GM18861 (cell line): ENCODE results near the gene WASL.

Experiments
- ATAC-seq: cut with Tn5 transposase; IDR thresholded peaks from one replicate; pipeline ENCODE4 v1.9.1; 2021; ENCODE audit not compliant: unreplicated experiment

Gene WASL

GRCh38 chr7:123695944-123696677 lies 52.7 kb downstream of the WASL start:
- no peak for ATAC-seq

DNA sequence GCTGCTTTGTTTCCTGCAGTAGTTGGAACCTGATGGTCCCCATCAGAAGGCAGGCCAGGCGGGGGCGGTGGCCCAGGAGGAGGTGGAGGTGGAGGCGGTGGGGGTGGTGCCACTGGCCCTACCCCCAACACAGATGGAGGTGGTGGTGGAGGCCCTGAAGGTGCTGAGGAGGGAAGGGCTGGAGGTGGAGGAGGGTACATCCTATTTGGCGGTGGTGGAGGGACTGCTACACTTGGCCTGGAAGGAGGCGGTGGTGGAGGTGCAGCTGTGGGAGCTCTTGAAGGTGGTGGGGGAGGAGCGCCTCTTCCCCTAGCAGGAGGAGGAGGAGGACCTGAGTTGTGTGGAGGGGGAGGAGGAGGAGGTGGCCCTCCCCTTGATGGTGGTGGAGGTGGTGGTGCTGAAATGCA lies 56.3 kb downstream of the WASL start:
- ATAC-seq = no peak

DNA sequence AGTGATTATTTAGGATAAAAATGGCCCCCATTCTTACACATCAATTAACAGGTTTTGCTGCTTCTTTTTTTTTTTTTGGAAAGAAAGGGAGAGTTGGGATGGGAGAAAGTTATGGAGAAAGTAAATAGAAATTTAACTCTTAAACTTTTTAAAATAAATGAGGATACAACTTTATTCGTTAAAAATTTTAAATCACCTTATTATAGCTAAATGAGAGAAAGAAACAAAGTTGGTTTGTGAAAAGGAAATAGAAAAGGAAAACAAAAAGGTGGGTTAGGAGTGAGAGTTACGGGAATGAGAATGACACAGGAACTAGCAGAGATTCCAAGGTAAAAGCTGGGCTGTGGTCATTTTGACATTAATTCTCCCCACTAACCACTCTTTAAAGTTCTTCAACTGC lies 58.3 kb downstream of the WASL start:
- ATAC-seq = no peak

DNA sequence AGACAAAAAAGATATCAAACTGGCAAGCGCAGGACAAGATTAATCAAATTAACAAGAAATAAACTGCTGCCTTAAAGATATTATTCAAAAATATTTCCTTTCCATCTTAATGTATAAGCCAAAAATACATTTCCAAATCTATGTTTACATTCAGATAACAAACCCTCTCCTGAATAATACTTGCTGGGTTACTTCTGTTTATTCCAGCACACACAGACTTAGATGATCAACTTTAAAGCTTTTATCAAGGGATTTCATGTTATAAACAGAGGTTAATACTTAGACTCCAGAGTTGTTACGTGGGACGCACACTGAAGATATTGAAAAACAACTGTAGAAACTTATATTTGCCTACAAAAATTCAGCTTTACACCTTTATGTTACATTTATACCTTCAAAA lies 59.6 kb downstream of the WASL start:
- ATAC-seq = no peak

DNA sequence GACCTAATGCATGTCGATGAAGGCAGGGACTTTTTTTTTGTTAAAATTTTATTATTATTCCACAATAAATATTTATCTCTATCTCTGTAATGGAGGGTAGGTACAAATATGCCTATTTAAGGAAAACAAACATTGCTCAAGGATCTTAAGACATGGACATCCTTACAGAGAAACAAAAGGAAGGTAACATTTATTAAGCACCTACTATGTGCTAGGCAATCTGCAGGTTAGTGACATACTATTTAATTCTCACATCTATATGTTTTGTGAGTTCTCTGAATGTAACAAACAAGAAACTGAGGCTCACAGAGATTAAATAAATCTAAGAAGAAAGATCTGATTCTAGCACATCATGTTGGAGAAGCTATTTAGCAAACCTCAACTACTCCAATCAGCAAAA lies 61.1 kb downstream of the WASL start:
- ATAC-seq = no peak

DNA sequence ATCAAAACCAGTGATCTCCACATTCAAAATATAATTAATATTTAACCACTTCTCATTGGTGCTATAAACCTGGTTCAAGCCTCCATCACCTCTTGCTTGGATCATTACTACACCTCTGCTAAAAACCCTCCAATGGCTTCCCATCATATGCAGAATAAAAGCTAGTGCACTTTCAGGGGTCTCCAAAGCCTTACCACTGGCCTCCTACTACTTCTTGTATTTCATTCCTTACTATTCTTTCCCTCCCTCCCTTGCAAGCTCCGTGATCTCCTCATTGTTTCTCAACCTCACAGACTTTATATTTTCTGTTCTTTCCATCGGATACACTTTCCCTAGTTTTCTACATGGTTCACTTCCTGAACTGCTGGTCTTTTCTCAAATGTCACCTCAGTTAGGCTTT lies 61.6 kb downstream of the WASL start:
- no peak for ATAC-seq

GRCh38 chr7:123682690-123683089 lies 66.1 kb downstream of the WASL start:
- ATAC-seq = no peak

DNA sequence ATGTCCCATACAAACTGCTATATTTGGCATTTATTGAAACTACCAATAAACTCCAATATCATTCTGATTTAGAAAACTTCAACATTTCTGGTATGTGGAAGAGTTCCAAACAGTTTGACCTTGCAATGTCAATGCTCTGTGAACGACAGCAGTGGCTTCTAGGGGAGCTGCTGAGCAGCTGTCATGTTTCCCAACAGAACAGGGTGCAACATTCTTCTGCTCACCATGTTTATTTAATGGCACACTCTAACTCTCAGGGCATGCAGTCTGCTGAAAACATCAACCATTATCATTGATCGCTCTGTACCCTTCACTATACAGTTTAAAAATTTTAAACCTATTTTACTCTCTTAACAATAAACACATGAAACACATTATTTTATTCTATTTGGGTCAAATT lies 67.2 kb downstream of the WASL start:
- no peak for ATAC-seq

DNA sequence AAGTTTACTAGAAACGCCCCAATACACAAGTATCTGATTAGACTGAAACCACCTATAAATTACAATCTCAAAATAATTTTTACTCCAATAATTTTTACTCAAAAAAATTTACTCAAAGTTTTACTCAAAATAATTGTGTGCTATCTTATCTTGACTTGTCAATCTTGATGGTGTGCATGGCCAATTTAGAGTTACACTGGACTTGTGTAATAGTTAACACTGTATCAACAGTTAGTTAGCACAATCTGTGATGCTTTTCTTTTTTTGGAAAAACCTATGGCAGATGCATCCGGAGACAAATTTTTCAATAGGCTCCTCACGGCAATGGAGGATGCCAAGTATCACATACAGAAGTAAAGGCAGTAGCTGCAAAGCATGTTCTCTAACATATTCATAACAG lies 68.2 kb downstream of the WASL start:
- ATAC-seq = no peak

GRCh38 chr7:123679614-123680013 lies 69.2 kb downstream of the WASL start:
- no peak for ATAC-seq

GRCh38 chr7:123677061-123677715 lies 71.6 kb downstream of the WASL start:
- no peak for ATAC-seq

DNA sequence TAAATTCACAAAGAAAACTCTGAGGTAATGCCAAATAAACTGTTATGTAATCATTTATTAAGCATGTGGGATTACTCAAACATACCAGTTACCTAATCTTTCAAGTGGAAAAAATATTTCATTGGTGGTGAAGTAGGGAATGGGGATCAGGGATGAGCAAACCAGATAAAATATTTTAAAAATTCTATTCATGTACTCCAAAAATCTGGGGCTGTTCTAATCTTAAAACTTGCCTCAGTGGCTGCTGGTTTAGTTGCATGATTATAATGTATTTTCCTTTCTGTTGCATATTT lies 73.7 kb downstream of the WASL start:
- ATAC-seq = no peak

- no peak for ATAC-seq
Measured at GRCh38 chr7:123674399-123675180, 74.2 kb downstream of the WASL start.

DNA sequence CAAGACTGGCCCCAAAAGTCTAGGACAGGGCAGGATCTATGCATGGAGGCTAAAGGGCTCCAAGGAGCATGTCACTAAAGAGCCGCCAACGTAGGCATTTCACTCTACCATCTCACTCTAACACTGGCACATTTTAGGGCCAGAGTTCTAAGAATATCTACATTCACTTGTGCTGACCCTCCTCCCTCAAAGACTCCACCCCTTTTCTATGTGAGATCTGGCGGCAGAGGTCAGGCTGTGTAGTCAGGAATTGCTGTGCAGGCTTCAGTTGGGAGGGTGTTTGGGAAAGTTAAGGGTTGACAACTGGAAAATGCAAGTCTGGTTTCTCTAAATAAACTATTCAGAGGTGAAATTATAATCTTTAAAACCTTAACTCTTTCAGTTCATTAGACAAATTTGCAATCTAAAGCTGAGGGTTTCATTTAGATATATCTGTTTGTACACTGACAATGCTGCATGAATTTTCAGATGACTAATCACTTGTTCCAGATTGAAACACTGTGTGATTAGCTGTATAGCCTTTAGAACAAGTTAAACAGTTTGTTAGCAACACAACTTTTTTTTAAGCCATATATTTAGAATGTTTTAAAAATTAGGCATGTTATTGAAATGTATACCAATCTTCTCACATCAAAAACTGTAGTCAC lies 74.9 kb downstream of the WASL start:
- no peak for ATAC-seq

- ATAC-seq = no peak
Measured at GRCh38 chr7:123673137-123673732, 75.6 kb downstream of the WASL start.

DNA sequence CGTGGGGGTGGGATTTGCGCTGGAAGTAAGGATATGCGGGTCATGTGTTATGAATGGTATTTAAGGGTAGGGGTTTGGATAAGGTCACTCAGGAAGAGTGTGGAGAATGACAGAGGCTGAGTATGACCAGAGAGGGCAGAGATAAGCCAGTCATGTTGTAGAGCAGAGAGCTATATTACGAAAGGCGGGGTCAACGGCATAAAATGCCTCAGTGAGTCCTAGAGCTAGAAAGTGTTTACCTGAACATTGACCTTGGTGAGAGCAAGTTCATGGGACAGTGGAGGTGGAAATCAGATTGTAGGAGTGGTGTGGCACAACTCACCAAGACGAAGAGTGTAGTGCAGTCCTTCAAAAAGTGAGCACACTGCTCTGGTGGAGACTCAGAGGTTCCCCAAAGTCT lies 79.3 kb downstream of the WASL start:
- no peak for ATAC-seq

DNA sequence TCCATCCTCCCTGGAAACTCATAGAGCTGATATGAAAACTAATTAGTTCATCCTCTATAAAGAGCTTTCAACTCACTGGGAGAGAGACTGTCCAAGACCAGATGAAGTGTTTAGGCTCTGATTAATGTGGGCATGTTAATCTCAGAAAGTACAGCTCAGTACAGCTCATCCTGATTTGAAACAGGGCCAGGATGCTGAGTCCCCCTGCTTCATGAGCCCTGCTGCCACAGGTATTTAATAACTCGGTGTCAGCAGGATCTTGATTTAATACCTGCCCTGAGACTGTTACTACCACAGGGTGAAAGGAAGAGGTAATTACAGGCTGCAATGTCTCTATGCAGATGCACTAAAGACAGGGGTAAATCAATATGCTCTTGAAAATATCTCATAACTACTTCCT lies 82.3 kb downstream of the WASL start:
- ATAC-seq = no peak

GRCh38 chr7:123665896-123666295 lies 82.9 kb downstream of the WASL start:
- ATAC-seq = no peak

GRCh38 chr7:123665157-123665556 lies 83.6 kb downstream of the WASL start:
- no peak for ATAC-seq

GRCh38 chr7:123663200-123663599 lies 85.6 kb downstream of the WASL start:
- no peak for ATAC-seq

DNA sequence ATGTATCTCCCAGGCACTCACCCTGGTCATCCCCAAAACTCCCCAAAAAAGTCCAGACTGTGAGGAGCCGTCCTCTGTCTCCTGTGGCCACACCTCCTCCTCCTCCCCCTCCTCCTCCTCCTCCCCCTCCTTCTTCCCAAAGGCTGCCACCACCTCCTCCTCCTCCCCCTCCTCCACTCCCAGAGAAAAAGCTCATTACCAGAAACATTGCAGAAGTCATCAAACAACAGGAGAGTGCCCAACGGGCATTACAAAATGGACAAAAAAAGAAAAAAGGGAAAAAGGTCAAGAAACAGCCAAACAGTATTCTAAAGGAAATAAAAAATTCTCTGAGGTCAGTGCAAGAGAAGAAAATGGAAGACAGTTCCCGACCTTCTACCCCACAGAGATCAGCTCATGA lies 86.0 kb downstream of the WASL start:
- no peak for ATAC-seq
